K562 (cell line): ENCODE results near the gene NME2. TPM values are rescaled to one million over a fixed set of nuclear protein-coding genes. Genes with fewer than 3 reads are reported as not detected.

Source experiments
- BRD4 ChIP-seq: fragments of 200-600 bp; sonication (generic); IDR thresholded peaks from 2 replicates; pipeline ENCODE4 v1.6.1; 2017; ENCODE audit warnings: inconsistent platforms
- C11orf30 ChIP-seq: fragments of 450-650 bp; IDR thresholded peaks from 2 replicates; pipeline ENCODE4 v1.6.1; 2016; ENCODE audit warnings: low read depth, mild to moderate bottlenecking
- MAFF ChIP-seq: IDR thresholded peaks from 2 replicates; pipeline ENCODE4 v1.6.1; 2012; ENCODE audit warnings: low read length, improper control_type of control experiment
- MCM3 ChIP-seq: fragments of 450-650 bp; IDR thresholded peaks from 2 replicates; pipeline ENCODE4 v1.6.1; 2016
- NCOR1 ChIP-seq: fragments of 450-650 bp; IDR thresholded peaks from 2 replicates; pipeline ENCODE4 v1.6.1; 2016; ENCODE audit warnings: mild to moderate bottlenecking, moderate library complexity
- OTX1 ChIP-seq: fragments of 450-650 bp; formaldehyde crosslinking; IDR thresholded peaks from 2 replicates; pipeline ENCODE4 v1.4.0; 2022; ENCODE audit warnings: mild to moderate bottlenecking
- TRIM24 ChIP-seq, 2 experiments: fragments of 450-650 bp; IDR thresholded peaks; 2 replicates each; pipeline ENCODE4 v1.6.1; 2016
- ZC3H8 ChIP-seq: fragments of 450-650 bp; IDR thresholded peaks from 2 replicates; pipeline ENCODE4 v1.6.1; 2017
- ZNF121 ChIP-seq: sonication (generic); formaldehyde crosslinking; conservative IDR thresholded peaks from 2 replicates; pipeline ENCODE4 v1.8.0; 2022; ENCODE audit warnings: missing genetic modification reagents
- ZNF124 ChIP-seq: sonication (generic); formaldehyde crosslinking; IDR thresholded peaks from 2 replicates; pipeline ENCODE4 v1.8.1; 2022; ENCODE audit warnings: missing genetic modification reagents
- ZZZ3 ChIP-seq: fragments of 450-650 bp; IDR thresholded peaks from 2 replicates; pipeline ENCODE4 v1.6.1; 2016; ENCODE audit warnings: antibody characterized with exemption, mild to moderate bottlenecking, moderate library complexity
- polyA plus RNA-seq, 8 experiments: library from polyadenylated mRNA; depleted of rRNA in 4 of 8; stranded (reverse) in 5 of 8; unstranded in 3 of 8; fragments of >200 nt; fragmentation: Nextera tagmentation in 2 of 8; fragmentation: Illumina TruSeq in 1 of 8; extraction: Ambion mirVana in 2 of 8; extraction: Trizol in 1 of 8; gene quantifications; 2 replicates each; pipeline versions ENCODE4 v1.2.1 to v1.2.3, GENCODE V29; 2011 to 2014; ENCODE audit warnings: inconsistent platforms in 1 of 8, missing spikeins in 1 of 8
- total RNA-seq, 7 experiments: library from RNA; depleted of rRNA in 6 of 7; stranded (reverse); fragments of >200 nt in 6 of 7; fragmentation: Illumina TruSeq in 2 of 7; extraction: Trizol in 2 of 7; gene quantifications; 2 replicates each; pipeline versions ENCODE4 v1.2.1 to v1.2.3, GENCODE V29; 2011 to 2021; ENCODE audit warnings: low replicate concordance in 1 of 7
- TF ChIP-seq, protein P1 (sequence below): fragments of 450-650 bp; IDR thresholded peaks from 2 replicates; pipeline ENCODE4 v1.6.1; 2016; ENCODE audit warnings: missing biosample characterization, missing genetic modification characterization
- TF ChIP-seq, protein P2 (sequence below): sonication (generic); formaldehyde crosslinking; IDR thresholded peaks from 2 replicates; pipeline ENCODE4 v1.8.0; 2022; ENCODE audit warnings: mild to moderate bottlenecking, low read depth, missing genetic modification reagents
- TF ChIP-seq, protein P3 (sequence below), 3 experiments: IDR thresholded peaks in 2 of 3; conservative IDR thresholded peaks in 1 of 3; 2 replicates each; pipeline ENCODE4 v1.5.1; 2011 to 2012; ENCODE audit warnings: low read length in 3 of 3, mild to moderate bottlenecking in 3 of 3, control low read depth in 2 of 3, improper control_type of control experiment in 1 of 3, inconsistent platforms in 1 of 3, low read depth in 1 of 3, mixed read lengths in 1 of 3, moderate library complexity in 1 of 3; ENCODE audit not compliant: insufficient read depth in 2 of 3
- TF ChIP-seq, protein P4 (sequence below): fragments of 450-650 bp; IDR thresholded peaks from 2 replicates; pipeline ENCODE4 v1.6.1; 2018; ENCODE audit not compliant: partially characterized antibody
- TF ChIP-seq, protein P5 (sequence below): fragments of 450-650 bp; IDR thresholded peaks from 2 replicates; pipeline ENCODE4 v1.6.1; 2017; ENCODE audit warnings: antibody characterized with exemption, mild to moderate bottlenecking
- TF ChIP-seq, protein P6 (sequence below): fragments of 250-450 bp; sonication (Bioruptor Pico); IDR thresholded peaks from 2 replicates; pipeline ENCODE4 v1.5.1; 2021; ENCODE audit warnings: mild to moderate bottlenecking

The NME2 gene
- total and polyA plus RNA-seq, 9 of the 15 experiments (the other 6 are each of a cell fraction or from before 2014, with no cell fraction given), result 684 to 1,202 (median 924) TPM

DNA sequence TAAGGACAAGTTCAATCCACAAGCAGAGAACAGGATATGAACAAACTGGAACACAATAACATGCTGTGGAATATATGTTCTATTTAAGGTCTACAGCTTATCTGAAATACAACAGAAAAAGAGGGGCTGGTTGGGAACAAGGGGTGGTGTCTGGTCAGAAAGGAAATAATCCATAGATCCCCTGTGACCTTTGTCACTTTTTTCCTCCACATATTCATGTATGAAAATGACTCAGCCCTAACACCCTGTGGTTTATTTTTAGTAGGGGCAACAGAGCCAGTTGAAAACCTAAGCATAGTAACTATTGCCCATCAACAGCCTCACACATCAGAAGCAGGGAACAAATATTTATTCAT is 33.3 kb upstream of the NME2 start (continued):
- TF ChIP-seq, protein P1, sequence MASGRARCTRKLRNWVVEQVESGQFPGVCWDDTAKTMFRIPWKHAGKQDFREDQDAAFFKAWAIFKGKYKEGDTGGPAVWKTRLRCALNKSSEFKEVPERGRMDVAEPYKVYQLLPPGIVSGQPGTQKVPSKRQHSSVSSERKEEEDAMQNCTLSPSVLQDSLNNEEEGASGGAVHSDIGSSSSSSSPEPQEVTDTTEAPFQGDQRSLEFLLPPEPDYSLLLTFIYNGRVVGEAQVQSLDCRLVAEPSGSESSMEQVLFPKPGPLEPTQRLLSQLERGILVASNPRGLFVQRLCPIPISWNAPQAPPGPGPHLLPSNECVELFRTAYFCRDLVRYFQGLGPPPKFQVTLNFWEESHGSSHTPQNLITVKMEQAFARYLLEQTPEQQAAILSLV (tag), result no peak
- TF ChIP-seq, protein P2, sequence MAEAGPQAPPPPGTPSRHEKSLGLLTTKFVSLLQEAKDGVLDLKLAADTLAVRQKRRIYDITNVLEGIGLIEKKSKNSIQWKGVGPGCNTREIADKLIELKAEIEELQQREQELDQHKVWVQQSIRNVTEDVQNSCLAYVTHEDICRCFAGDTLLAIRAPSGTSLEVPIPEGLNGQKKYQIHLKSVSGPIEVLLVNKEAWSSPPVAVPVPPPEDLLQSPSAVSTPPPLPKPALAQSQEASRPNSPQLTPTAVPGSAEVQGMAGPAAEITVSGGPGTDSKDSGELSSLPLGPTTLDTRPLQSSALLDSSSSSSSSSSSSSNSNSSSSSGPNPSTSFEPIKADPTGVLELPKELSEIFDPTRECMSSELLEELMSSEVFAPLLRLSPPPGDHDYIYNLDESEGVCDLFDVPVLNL (CRISPR knock-in tag), result no peak
- TF ChIP-seq ZC3H8 (no peak), NCOR1 (no peak), ZNF121 (CRISPR knock-in tag) (no peak), MCM3 (no peak), OTX1 (no peak), C11orf30 (peak; percentile 15; the same call in 1 of the 2 replicates), MAFF (peak; percentile 8; the same call in 1 of the 2 replicates), BRD4 (no peak), ZZZ3 (no peak), TRIM24 (IDR thresholded peaks at IDR 0.05) (no peak), ZNF124 (CRISPR knock-in tag) (no peak)
- TF ChIP-seq, protein P3, sequence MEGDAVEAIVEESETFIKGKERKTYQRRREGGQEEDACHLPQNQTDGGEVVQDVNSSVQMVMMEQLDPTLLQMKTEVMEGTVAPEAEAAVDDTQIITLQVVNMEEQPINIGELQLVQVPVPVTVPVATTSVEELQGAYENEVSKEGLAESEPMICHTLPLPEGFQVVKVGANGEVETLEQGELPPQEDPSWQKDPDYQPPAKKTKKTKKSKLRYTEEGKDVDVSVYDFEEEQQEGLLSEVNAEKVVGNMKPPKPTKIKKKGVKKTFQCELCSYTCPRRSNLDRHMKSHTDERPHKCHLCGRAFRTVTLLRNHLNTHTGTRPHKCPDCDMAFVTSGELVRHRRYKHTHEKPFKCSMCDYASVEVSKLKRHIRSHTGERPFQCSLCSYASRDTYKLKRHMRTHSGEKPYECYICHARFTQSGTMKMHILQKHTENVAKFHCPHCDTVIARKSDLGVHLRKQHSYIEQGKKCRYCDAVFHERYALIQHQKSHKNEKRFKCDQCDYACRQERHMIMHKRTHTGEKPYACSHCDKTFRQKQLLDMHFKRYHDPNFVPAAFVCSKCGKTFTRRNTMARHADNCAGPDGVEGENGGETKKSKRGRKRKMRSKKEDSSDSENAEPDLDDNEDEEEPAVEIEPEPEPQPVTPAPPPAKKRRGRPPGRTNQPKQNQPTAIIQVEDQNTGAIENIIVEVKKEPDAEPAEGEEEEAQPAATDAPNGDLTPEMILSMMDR (IDR thresholded peaks at IDR 0.05 in 2 of 3, conservative IDR thresholded peaks at IDR 0.05 in 1 of 3; ENCODE audit: insufficient read depth in 2 of 3, low read depth in 1 of 3, low read length in 3 of 3), result no peak
- TF ChIP-seq, protein P4, sequence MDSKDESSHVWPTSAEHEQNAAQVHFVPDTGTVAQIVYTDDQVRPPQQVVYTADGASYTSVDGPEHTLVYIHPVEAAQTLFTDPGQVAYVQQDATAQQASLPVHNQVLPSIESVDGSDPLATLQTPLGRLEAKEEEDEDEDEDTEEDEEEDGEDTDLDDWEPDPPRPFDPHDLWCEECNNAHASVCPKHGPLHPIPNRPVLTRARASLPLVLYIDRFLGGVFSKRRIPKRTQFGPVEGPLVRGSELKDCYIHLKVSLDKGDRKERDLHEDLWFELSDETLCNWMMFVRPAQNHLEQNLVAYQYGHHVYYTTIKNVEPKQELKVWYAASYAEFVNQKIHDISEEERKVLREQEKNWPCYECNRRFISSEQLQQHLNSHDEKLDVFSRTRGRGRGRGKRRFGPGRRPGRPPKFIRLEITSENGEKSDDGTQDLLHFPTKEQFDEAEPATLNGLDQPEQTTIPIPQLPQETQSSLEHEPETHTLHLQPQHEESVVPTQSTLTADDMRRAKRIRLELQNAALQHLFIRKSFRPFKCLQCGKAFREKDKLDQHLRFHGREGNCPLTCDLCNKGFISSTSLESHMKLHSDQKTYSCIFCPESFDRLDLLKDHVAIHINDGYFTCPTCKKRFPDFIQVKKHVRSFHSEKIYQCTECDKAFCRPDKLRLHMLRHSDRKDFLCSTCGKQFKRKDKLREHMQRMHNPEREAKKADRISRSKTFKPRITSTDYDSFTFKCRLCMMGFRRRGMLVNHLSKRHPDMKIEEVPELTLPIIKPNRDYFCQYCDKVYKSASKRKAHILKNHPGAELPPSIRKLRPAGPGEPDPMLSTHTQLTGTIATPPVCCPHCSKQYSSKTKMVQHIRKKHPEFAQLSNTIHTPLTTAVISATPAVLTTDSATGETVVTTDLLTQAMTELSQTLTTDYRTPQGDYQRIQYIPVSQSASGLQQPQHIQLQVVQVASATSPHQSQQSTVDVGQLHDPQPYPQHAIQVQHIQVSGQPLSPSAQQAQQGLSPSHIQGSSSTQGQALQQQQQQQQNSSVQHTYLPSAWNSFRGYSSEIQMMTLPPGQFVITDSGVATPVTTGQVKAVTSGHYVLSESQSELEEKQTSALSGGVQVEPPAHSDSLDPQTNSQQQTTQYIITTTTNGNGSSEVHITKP, result peak; percentile 56
- TF ChIP-seq, protein P5, sequence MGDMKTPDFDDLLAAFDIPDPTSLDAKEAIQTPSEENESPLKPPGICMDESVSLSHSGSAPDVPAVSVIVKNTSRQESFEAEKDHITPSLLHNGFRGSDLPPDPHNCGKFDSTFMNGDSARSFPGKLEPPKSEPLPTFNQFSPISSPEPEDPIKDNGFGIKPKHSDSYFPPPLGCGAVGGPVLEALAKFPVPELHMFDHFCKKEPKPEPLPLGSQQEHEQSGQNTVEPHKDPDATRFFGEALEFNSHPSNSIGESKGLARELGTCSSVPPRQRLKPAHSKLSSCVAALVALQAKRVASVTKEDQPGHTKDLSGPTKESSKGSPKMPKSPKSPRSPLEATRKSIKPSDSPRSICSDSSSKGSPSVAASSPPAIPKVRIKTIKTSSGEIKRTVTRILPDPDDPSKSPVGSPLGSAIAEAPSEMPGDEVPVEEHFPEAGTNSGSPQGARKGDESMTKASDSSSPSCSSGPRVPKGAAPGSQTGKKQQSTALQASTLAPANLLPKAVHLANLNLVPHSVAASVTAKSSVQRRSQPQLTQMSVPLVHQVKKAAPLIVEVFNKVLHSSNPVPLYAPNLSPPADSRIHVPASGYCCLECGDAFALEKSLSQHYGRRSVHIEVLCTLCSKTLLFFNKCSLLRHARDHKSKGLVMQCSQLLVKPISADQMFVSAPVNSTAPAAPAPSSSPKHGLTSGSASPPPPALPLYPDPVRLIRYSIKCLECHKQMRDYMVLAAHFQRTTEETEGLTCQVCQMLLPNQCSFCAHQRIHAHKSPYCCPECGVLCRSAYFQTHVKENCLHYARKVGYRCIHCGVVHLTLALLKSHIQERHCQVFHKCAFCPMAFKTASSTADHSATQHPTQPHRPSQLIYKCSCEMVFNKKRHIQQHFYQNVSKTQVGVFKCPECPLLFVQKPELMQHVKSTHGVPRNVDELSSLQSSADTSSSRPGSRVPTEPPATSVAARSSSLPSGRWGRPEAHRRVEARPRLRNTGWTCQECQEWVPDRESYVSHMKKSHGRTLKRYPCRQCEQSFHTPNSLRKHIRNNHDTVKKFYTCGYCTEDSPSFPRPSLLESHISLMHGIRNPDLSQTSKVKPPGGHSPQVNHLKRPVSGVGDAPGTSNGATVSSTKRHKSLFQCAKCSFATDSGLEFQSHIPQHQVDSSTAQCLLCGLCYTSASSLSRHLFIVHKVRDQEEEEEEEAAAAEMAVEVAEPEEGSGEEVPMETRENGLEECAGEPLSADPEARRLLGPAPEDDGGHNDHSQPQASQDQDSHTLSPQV, result no peak
- TF ChIP-seq, protein P6, sequence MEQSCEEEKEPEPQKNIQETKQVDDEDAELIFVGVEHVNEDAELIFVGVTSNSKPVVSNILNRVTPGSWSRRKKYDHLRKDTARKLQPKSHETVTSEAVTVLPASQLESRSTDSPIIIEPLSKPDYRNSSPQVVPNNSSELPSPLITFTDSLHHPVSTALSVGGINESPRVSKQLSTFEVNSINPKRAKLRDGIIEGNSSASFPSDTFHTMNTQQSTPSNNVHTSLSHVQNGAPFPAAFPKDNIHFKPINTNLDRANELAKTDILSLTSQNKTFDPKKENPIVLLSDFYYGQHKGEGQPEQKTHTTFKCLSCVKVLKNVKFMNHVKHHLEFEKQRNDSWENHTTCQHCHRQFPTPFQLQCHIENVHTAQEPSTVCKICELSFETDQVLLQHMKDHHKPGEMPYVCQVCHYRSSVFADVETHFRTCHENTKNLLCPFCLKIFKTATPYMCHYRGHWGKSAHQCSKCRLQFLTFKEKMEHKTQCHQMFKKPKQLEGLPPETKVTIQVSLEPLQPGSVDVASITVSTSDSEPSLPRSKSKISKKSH (CRISPR knock-in tag), result no peak
